HepG2 (cell line): ENCODE results near the gene BTG4. TPM values are rescaled to one million over a fixed set of nuclear protein-coding genes. Genes with fewer than 3 reads are reported as not detected.

Experiments
- ATAC-seq: fragments of 200-7000 bp; cut with Tn5 transposase; 3 replicates; pipeline ENCODE4 v1.9.1; 2020; ENCODE audit warnings: mild to moderate bottlenecking, moderate library complexity
- BruUV-seq: library from RNA; stranded (reverse); fragments of 400-500 nt; replicated peaks from 2 replicates; lab custom pipeline; 2021; lab: Mats Ljungman, UMichigan
- CTCF ChIA-PET: fragments of 300-600 bp; formaldehyde crosslinking; extraction: SDS; loops from one replicate; lab custom pipeline; 2021; ENCODE audit warnings: low total read pairs, inconsistent platforms, low intra/inter-chr PET ratio; lab: Yijun Ruan, JAX
- POLR2A ChIA-PET: fragments of 350-600 bp; sonication (Branson Sonifier 250); formaldehyde crosslinking; loops from one replicate; lab custom pipeline; 2020; ENCODE audit warnings: antibody characterized with exemption, inconsistent platforms; lab: Yijun Ruan, JAX
- DNase-seq: peaks from one replicate; pipeline ENCODE4 v3.0.0-alpha.2; 2015; ENCODE audit warnings: low spot score
- FAIRE-seq: peaks from 3 replicates; lab custom pipeline; 2011; peaks lifted over from hg19 to GRCh38; lab: Jason Lieb, UNC
- H2AFZ ChIP-seq: one replicate; pipeline ENCODE4 v1.6.1; 2011; ENCODE audit warnings: low read length, inconsistent platforms
- H3K27ac ChIP-seq: fragments of 300-600 bp; 3 replicates; pipeline ENCODE4 v1.8.0; 2011; ENCODE audit warnings: mixed run types, mild to moderate bottlenecking, mixed read lengths, low read length, inconsistent platforms; ENCODE audit not compliant: insufficient read depth; ENCODE audit errors: extremely low read length
- H3K27me3 ChIP-seq, 2 experiments: fragments of 200-600 bp in 1 of 2; 2 replicates in 1 of 2; 3 replicates in 1 of 2; pipeline versions ENCODE4 v1.6.0 to v1.8.0; 2011; ENCODE audit warnings: low read length in 2 of 2, mild to moderate bottlenecking in 2 of 2, moderate library complexity in 2 of 2, inconsistent platforms in 1 of 2; ENCODE audit not compliant: insufficient read depth in 2 of 2, control insufficient read depth in 1 of 2
- H3K36me3 ChIP-seq, 2 experiments: fragments of 200-600 bp in 1 of 2; replicated peaks in 1 of 2; 2 replicates in 1 of 2; 3 replicates in 1 of 2; pipeline versions ENCODE4 v1.5.1 to v1.8.0; 2011; ENCODE audit warnings: low read length in 2 of 2, inconsistent platforms in 1 of 2; ENCODE audit not compliant: insufficient read depth in 2 of 2, control insufficient read depth in 1 of 2
- H3K4me1 ChIP-seq: 2 replicates; pipeline ENCODE4 v1.5.1; 2012; ENCODE audit warnings: low read length, inconsistent platforms; ENCODE audit not compliant: insufficient read depth
- H3K4me2 ChIP-seq: 2 replicates; pipeline ENCODE4 v1.6.0; 2011; ENCODE audit warnings: low read depth, low read length, inconsistent platforms
- H3K4me3 ChIP-seq, 3 experiments: fragments of 200-600 bp in 1 of 3; sonication (generic), shearing (Covaris generic) in 1 of 3; replicated peaks in 1 of 3; 2 replicates each; pipeline ENCODE4 v1.5.1; 2011 to 2016; ENCODE audit warnings: low read length in 3 of 3, inconsistent platforms in 2 of 3, low read depth in 2 of 3, mild to moderate bottlenecking in 2 of 3, control low read depth in 1 of 3, mixed read lengths in 1 of 3; ENCODE audit not compliant: insufficient read depth in 1 of 3
- H3K79me2 ChIP-seq: one replicate; pipeline ENCODE4 v1.6.1; 2011; ENCODE audit warnings: low read length, inconsistent platforms; ENCODE audit not compliant: insufficient read depth
- H3K9ac ChIP-seq: 2 replicates; pipeline ENCODE4 v1.6.0; 2011; ENCODE audit warnings: mild to moderate bottlenecking, low read depth, low read length, inconsistent platforms; ENCODE audit not compliant: insufficient read depth
- H3K9me3 ChIP-seq: 2 replicates; pipeline ENCODE4 v1.5.1; 2012; ENCODE audit warnings: mild to moderate bottlenecking, low read length
- H4K20me1 ChIP-seq: 2 replicates; pipeline ENCODE4 v1.6.0; 2011; ENCODE audit warnings: inconsistent platforms, mild to moderate bottlenecking, low read length, moderate library complexity; ENCODE audit not compliant: insufficient read depth
- GZF1 ChIP-seq: sonication (generic); formaldehyde crosslinking; IDR thresholded peaks from 2 replicates; pipeline ENCODE4 v1.5.1; 2020; ENCODE audit warnings: mild to moderate bottlenecking, missing genetic modification reagents
- HHEX ChIP-seq: IDR thresholded peaks from 2 replicates; pipeline ENCODE4 v1.6.1; 2016; ENCODE audit warnings: control low read depth
- HMG20B ChIP-seq: conservative IDR thresholded peaks from 2 replicates; pipeline ENCODE4 v1.6.1; 2016; ENCODE audit warnings: missing genetic modification reagents, missing compliant biosample characterization
- JUN ChIP-seq: sonication (generic); formaldehyde crosslinking; IDR thresholded peaks from 2 replicates; pipeline ENCODE4 v1.4.0; 2020; ENCODE audit warnings: mild to moderate bottlenecking, missing genetic modification reagents
- MEIS2 ChIP-seq: sonication (generic); formaldehyde crosslinking; IDR thresholded peaks from 2 replicates; pipeline ENCODE4 v1.9.0; 2021; ENCODE audit warnings: mild to moderate bottlenecking, missing genetic modification reagents
- NR3C1 ChIP-seq: sonication (generic); formaldehyde crosslinking; IDR thresholded peaks from 2 replicates; pipeline ENCODE4 v1.4.0; 2020; ENCODE audit warnings: missing genetic modification reagents
- PRDM4 ChIP-seq: sonication (generic); formaldehyde crosslinking; IDR thresholded peaks from 2 replicates; pipeline ENCODE4 v1.9.0; 2021; ENCODE audit warnings: missing genetic modification reagents, borderline replicate concordance
- ZBTB1 ChIP-seq: sonication (generic); formaldehyde crosslinking; IDR thresholded peaks from 2 replicates; pipeline ENCODE4 v1.4.0; 2020; ENCODE audit warnings: missing genetic modification reagents, borderline replicate concordance
- ZNF549 ChIP-seq: sonication (generic); formaldehyde crosslinking; IDR thresholded peaks from 2 replicates; pipeline ENCODE4 v1.5.0; 2020; ENCODE audit warnings: missing genetic modification reagents
- ZNF556 ChIP-seq: sonication (generic); formaldehyde crosslinking; IDR thresholded peaks from 2 replicates; pipeline ENCODE4 v1.4.0; 2020; ENCODE audit warnings: mild to moderate bottlenecking, missing genetic modification reagents, borderline replicate concordance
- WGBS: methylation state at CpG from one replicate; pipeline ENCODE4 v1.1.6; 2017; ENCODE audit warnings: low lambda C conversion rate; 5-methylcytosine and 5-hydroxymethylcytosine counted together
- in situ Hi-C: cut with HindIII; loops from 2 replicates; pipeline ENCODE4 v1.10.0; 2017; ENCODE audit warnings: low pct_unique_long_range_greater_than_20kb; ENCODE audit not compliant: extremely low pct_ligation_motif_present
- intact Hi-C: fragments of 100-400 bp; cut with micrococcal nuclease; formaldehyde crosslinking; loops from one replicate; pipeline ENCODE4 v1.10.0; 2022; ENCODE audit not compliant: unreplicated experiment
- polyA plus RNA-seq, 8 experiments: library from polyadenylated mRNA; depleted of rRNA in 3 of 8; stranded (reverse) in 7 of 8; unstranded in 1 of 8; fragments of >200 nt; fragmentation: Illumina TruSeq in 4 of 8; extraction: Trizol in 4 of 8; gene quantifications; 2 replicates each; pipeline versions ENCODE4 v1.2.1 to v1.2.3, GENCODE V29; 2011 to 2016; ENCODE audit warnings: low read depth in 4 of 8, missing spikeins in 1 of 8, mixed read lengths in 1 of 8; ENCODE audit not compliant: insufficient read depth in 1 of 8
- total RNA-seq, 5 experiments: library from RNA; depleted of rRNA; stranded (reverse); fragments of >200 nt; fragmentation: Illumina TruSeq; extraction: Trizol; gene quantifications; 2 replicates each; pipeline ENCODE4 v1.2.3, GENCODE V29; 2016; ENCODE audit warnings: low read depth in 1 of 5

The BTG4 gene
- total and polyA plus RNA-seq, 2 of the 13 experiments (the other 11 are each of a cell fraction or from before 2014, with no cell fraction given): not detected

GRCh38 chr11:111542606-111543275 is 30.6 kb upstream of the BTG4 start:
- Histone ChIP-seq H3K4me3 (no peak overlapping the region), H3K9me3 (no peaks in the 10 kb centered on the region), H3K27me3 (peaks cover 7 to 44% of the 10 kb centered on the region in 2 experiments; a peak in 4 of 5 replicates), H3K27ac (no peak overlapping the region), H3K9ac (no peak overlapping the region), H3K79me2 (no peaks in the 10 kb centered on the region), H4K20me1 (no peaks in the 10 kb centered on the region), H3K36me3 (no peaks in the 10 kb centered on the region), H2AFZ (no peak overlapping the region), H3K4me2 (no peak overlapping the region), H3K4me1 (peaks cover 34% of the 10 kb centered on the region)
- in situ Hi-C loops (no loop called here), intact Hi-C loops (no loop called here)
- DNase-seq (no peak), ATAC-seq (no peak), FAIRE-seq (no peak)
- ChIA-PET CTCF (no interaction called here), POLR2A (no interaction called here)
- TF ChIP-seq NR3C1: no peak
- TF ChIP-seq JUN (CRISPR knock-in tag): no peak
- TF ChIP-seq PRDM4 (CRISPR knock-in tag): no peak
- TF ChIP-seq ZNF556: no peak
- no peak for TF ChIP-seq MEIS2 (CRISPR knock-in tag)
- TF ChIP-seq ZNF549 (CRISPR knock-in tag): no peak
- no peak for TF ChIP-seq ZBTB1 (CRISPR knock-in tag)
- no peak for TF ChIP-seq HMG20B
- no peak for TF ChIP-seq GZF1 (CRISPR knock-in tag)
- no peak for TF ChIP-seq HHEX (CRISPR knock-in tag)
- WGBS: 31% methylated on average over 10 of the region's 10 CpGs
- no TSS peak for BruUV-seq
